GM21737 (cell line): ENCODE results near the gene FGF8.

Source experiments
- ATAC-seq: cut with Tn5 transposase; IDR thresholded peaks from one replicate; pipeline ENCODE4 v1.9.1; 2021; ENCODE audit warnings: mild to moderate bottlenecking, moderate library complexity; ENCODE audit not compliant: unreplicated experiment

The FGF8 gene

GRCh38 chr10:101782811-101783735 is 7.2 kb upstream of the FGF8 start, which contains the start of gene NPM3:
NPM3 (minus strand) TSS chr10:101783446; CDS start chr10:101783390, 56 bp downstream.
- peak; percentile 44 for ATAC-seq

- no peak for ATAC-seq
These were observed 6.3 kb upstream of the FGF8 start for GRCh38 chr10:101781984-101782810.

- no peak for ATAC-seq
These were observed 5.7 kb upstream of the FGF8 start for GRCh38 chr10:101781655-101781983.

GRCh38 chr10:101780818-101781654 is 5.1 kb upstream of the FGF8 start:
- ATAC-seq: no peak

- no peak for ATAC-seq
These were observed 4.4 kb upstream of the FGF8 start for GRCh38 chr10:101780187-101780817.

- ATAC-seq: no peak
These were observed 3.8 kb upstream of the FGF8 start for GRCh38 chr10:101779544-101780186.

- no peak for ATAC-seq
These were observed 3.0 kb upstream of the FGF8 start for GRCh38 chr10:101778781-101779543.

GRCh38 chr10:101778151-101778780 is 2.4 kb upstream of the FGF8 start:
- ATAC-seq: no peak

- no peak for ATAC-seq
These were observed 1.8 kb upstream of the FGF8 start for GRCh38 chr10:101777619-101778145.

GRCh38 chr10:101776161-101776817 is 375 bp upstream of the FGF8 start:
- ATAC-seq: no peak

GRCh38 chr10:101774589-101775272 is 1.2 kb downstream of the FGF8 start:
- ATAC-seq: no peak

- ATAC-seq: no peak
These were observed 1.9 kb downstream of the FGF8 start for GRCh38 chr10:101773923-101774588.

- ATAC-seq: no peak
These were observed 2.8 kb downstream of the FGF8 start for GRCh38 chr10:101772895-101773761.

GRCh38 chr10:101772017-101772894 is 3.7 kb downstream of the FGF8 start:
- ATAC-seq: no peak

GRCh38 chr10:101771380-101771779 is 4.5 kb downstream of the FGF8 start:
- no peak for ATAC-seq
